PC-9 (cell line): Measurements from ENCODE around the gene RNF186.

Experiments used
- CTCF ChIP-seq: fragments of 200-600 bp; sonication (generic); conservative IDR thresholded peaks from 2 replicates; pipeline ENCODE4 v1.6.1; 2017; ENCODE audit warnings: mixed run types, antibody characterized with exemption, mild to moderate bottlenecking, moderate library complexity
- EZH2 ChIP-seq: fragments of 200-600 bp; sonication (generic); IDR thresholded peaks from 2 replicates; pipeline ENCODE4 v1.8.0; 2017; ENCODE audit warnings: antibody characterized with exemption, low read depth

DNA sequence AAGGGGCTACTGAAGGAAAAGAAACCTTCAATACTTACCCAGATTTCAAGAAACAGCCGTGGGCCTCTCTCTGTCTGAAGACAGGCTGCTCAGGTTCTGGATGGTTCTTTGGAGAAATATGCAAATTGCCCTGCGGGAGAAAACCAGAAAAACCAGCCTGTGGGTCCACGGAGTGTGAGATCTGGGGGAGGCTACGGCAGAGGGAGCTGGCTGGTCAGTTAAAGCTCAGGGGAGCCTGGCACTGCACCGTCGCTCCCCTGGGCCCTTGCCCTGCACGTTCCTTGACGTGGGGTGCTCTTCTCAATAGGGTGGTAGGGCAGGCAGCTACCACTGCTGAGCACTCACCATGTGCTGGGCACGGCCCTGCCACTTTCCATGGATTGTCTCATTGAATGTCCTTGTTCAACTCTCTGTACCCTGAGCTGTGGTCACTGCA is 28.1 kb downstream of the RNF186 start:
- TF ChIP-seq CTCF, result no peak
- no peak for TF ChIP-seq EZH2
